VCaP (cell line): ENCODE measurements around the gene KIAA1614.

Source experiments
- H3K27ac ChIP-seq: fragments of 450-650 bp; 2 replicates; pipeline ENCODE4 v1.5.1; 2017
- TF ChIP-seq, protein P1 (sequence below): fragments of 450-650 bp; conservative IDR thresholded peaks from 2 replicates; pipeline ENCODE4 v1.5.1; 2017; ENCODE audit warnings: mild to moderate bottlenecking, moderate library complexity

Gene KIAA1614

GRCh38 chr1:180927841-180928240 is 15.1 kb downstream of the KIAA1614 start:
- H3K27ac ChIP-seq = no peak overlapping the region
- TF ChIP-seq, protein P1, sequence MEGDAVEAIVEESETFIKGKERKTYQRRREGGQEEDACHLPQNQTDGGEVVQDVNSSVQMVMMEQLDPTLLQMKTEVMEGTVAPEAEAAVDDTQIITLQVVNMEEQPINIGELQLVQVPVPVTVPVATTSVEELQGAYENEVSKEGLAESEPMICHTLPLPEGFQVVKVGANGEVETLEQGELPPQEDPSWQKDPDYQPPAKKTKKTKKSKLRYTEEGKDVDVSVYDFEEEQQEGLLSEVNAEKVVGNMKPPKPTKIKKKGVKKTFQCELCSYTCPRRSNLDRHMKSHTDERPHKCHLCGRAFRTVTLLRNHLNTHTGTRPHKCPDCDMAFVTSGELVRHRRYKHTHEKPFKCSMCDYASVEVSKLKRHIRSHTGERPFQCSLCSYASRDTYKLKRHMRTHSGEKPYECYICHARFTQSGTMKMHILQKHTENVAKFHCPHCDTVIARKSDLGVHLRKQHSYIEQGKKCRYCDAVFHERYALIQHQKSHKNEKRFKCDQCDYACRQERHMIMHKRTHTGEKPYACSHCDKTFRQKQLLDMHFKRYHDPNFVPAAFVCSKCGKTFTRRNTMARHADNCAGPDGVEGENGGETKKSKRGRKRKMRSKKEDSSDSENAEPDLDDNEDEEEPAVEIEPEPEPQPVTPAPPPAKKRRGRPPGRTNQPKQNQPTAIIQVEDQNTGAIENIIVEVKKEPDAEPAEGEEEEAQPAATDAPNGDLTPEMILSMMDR = no peak

GRCh38 chr1:180928331-180929230 is 15.9 kb downstream of the KIAA1614 start:
- TF ChIP-seq, protein P1 = no peak
- H3K27ac ChIP-seq = no peak overlapping the region

DNA sequence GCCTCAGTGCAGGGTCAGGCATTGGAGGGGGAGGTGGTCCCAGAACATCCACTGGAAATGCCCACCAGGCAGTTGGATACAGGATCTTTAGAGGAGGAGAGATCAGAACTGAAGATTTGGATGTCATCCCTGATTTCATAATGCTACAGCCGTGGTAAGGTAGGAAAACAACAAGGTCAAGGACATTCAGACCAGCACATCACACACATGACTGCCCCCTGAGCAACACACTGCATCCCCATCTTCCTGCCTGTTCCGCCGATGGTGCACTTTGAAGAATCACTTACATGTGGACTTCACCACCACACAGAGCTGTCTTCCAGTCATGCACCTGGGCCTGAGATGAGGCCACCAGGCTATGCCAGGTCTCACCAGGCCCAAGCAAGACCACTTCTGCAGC is 16.7 kb downstream of the KIAA1614 start:
- H3K27ac ChIP-seq = no peak overlapping the region
- TF ChIP-seq, protein P1 = no peak

DNA sequence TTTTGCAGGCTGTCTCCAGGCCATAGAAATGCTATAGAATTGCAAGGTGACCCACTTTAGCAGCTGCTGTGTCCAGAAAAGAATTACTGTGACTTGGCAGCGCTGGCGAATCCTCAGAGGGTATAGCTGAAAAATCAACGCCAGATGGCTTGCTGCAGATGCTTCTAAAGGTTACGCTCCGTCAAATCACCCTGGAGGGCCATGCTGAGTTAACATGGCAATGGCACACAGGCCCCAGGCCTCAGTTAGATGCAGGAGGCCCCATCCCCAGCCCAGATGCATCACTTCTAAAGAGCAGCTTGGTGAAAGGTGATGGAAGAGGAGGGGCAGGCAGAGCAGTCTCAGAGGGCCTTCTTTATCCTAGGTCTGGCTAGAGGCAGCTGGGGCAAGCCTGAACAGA is 18.0 kb downstream of the KIAA1614 start:
- TF ChIP-seq, protein P1 = no peak
- no peak overlapping the region for H3K27ac ChIP-seq

DNA sequence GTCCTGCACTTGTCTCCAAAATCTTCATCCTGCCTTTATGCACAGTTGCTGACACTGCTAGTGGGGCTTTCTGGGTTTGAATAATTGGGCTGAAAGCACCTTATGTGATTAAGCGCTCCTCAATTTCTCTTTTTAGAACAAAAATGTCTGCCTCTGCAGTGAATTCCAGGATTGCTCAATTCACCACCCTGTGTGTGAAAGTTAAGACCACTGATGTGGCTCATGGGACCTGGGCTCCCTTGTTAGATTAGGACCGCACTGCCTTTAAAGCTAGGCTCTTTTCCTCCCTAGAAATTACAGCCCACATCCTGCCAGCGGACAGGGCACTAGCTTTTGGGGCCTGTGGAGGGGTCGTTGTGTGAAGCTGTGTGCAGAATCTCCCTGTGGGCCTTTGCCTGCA is 18.8 kb downstream of the KIAA1614 start:
- no peak overlapping the region for H3K27ac ChIP-seq
- TF ChIP-seq, protein P1 = no peak

DNA sequence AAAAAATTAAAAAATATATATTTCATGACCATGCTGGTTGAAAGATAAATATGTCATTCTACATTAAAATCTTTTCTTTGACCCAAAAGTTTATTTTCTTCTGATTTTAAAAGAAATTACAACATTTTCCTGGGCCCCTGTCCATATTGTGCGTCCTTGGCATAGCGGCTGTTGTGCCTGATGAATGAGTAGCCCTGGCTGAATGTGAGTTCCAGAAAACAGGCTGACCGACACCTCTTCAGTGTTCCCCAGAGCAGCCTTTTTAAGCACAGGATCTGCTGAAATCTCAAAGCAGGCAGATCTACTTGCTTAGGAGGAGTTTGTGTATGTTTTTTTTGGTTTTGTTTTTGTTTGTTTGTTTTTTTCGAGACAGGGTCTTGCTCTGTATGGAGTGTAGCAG is 19.7 kb downstream of the KIAA1614 start:
- no peak overlapping the region for H3K27ac ChIP-seq
- TF ChIP-seq, protein P1 = no peak

- H3K27ac ChIP-seq = no peak overlapping the region
- TF ChIP-seq, protein P1 = no peak
Measured at GRCh38 chr1:180933141-180933540, 20.4 kb downstream of the KIAA1614 start.
